GM23338 (cell line): ENCODE data around the gene COL25A1.

Source experiments
- CREB1 ChIP-seq: fragments of 250-450 bp; sonication (Bioruptor Pico); IDR thresholded peaks from 2 replicates; pipeline ENCODE4 v1.5.0; 2020; ENCODE audit warnings: low read depth, mild to moderate bottlenecking, moderate library complexity
- CTCF ChIP-seq, 2 experiments: fragments of 200-600 bp in 1 of 2; sonication (generic) in 1 of 2; conservative IDR thresholded peaks; 2 replicates each; pipeline versions ENCODE4 v1.5.1 to v1.6.1; 2016 to 2017; ENCODE audit warnings: antibody characterized with exemption in 2 of 2, low read depth in 2 of 2, mild to moderate bottlenecking in 2 of 2, moderate library complexity in 1 of 2
- ETS1 ChIP-seq: IDR thresholded peaks from 2 replicates; pipeline ENCODE4 v1.6.1; 2016; ENCODE audit warnings: antibody characterized with exemption
- EZH2 ChIP-seq: fragments of 200-600 bp; sonication (generic); IDR thresholded peaks from one replicate; pipeline ENCODE4 v1.8.0; 2017; ENCODE audit warnings: antibody characterized with exemption, mild to moderate bottlenecking, low read depth; ENCODE audit not compliant: unreplicated experiment
- EZH2phosphoT487 ChIP-seq: fragments of 200-600 bp; sonication (generic); IDR thresholded peaks from one replicate; pipeline ENCODE4 v1.8.1; 2018; ENCODE audit warnings: antibody characterized with exemption; ENCODE audit not compliant: unreplicated experiment
- JUNB ChIP-seq: IDR thresholded peaks from one replicate; pipeline ENCODE4 v1.6.1; 2016; ENCODE audit warnings: antibody characterized with exemption; ENCODE audit not compliant: unreplicated experiment
- NANOG ChIP-seq: IDR thresholded peaks from 2 replicates; pipeline ENCODE4 v1.6.1; 2016; ENCODE audit warnings: antibody characterized with exemption, borderline replicate concordance
- POLR2AphosphoS5 ChIP-seq: IDR thresholded peaks from 2 replicates; pipeline ENCODE4 v1.6.1; 2016; ENCODE audit warnings: antibody characterized with exemption, low read depth
- REST ChIP-seq: IDR thresholded peaks from one replicate; pipeline ENCODE4 v1.6.1; 2018; ENCODE audit warnings: antibody characterized with exemption; ENCODE audit not compliant: unreplicated experiment
- STAT1 ChIP-seq: IDR thresholded peaks from one replicate; pipeline ENCODE4 v1.6.1; 2016; ENCODE audit warnings: antibody characterized with exemption; ENCODE audit not compliant: unreplicated experiment
- ZNF114 ChIP-seq: fragments of 250-450 bp; sonication (Bioruptor Pico); IDR thresholded peaks from 2 replicates; pipeline ENCODE4 v1.5.0; 2020; ENCODE audit warnings: mild to moderate bottlenecking, moderate library complexity
- ZNF331 ChIP-seq: fragments of 250-450 bp; sonication (Bioruptor Pico); IDR thresholded peaks from 2 replicates; pipeline ENCODE4 v1.5.0; 2020; ENCODE audit warnings: low read depth, mild to moderate bottlenecking, moderate library complexity

- TF ChIP-seq ETS1 (no peak), EZH2 (no peak), CTCF (conservative IDR thresholded peaks at IDR 0.05; ENCODE audit: low read depth in 2 of 2) (no peak), REST (no peak), STAT1 (no peak), POLR2AphosphoS5 (no peak), JUNB (no peak), EZH2phosphoT487 (no peak), ZNF331 (no peak), CREB1 (CRISPR knock-in tag) (no peak), ZNF114 (no peak), NANOG (no peak)
Observed at GRCh38 chr4:108991551-108992328, 310.7 kb downstream of the COL25A1 start.
